GM21528 (cell line): ENCODE results near the gene MBNL2.

Experiments
- ATAC-seq: cut with Tn5 transposase; IDR thresholded peaks from one replicate; pipeline ENCODE4 v1.9.1; 2021; ENCODE audit warnings: mild to moderate bottlenecking, moderate library complexity; ENCODE audit not compliant: unreplicated experiment, low FRiP score

MBNL2 gene

GRCh38 chr13:97231829-97232196 lies 9.7 kb downstream of the MBNL2 start:
- no peak for ATAC-seq

- no peak for ATAC-seq
These were observed 11.4 kb downstream of the MBNL2 start for GRCh38 chr13:97233499-97233898.

GRCh38 chr13:97234236-97234635 lies 12.1 kb downstream of the MBNL2 start:
- ATAC-seq: no peak

GRCh38 chr13:97234742-97235141 lies 12.6 kb downstream of the MBNL2 start:
- no peak for ATAC-seq

- no peak for ATAC-seq
These were observed 13.6 kb downstream of the MBNL2 start for GRCh38 chr13:97235549-97236231.

GRCh38 chr13:97237388-97237787 lies 15.3 kb downstream of the MBNL2 start:
- no peak for ATAC-seq

- no peak for ATAC-seq
These were observed 16.3 kb downstream of the MBNL2 start for GRCh38 chr13:97238432-97238831.

GRCh38 chr13:97238883-97239282 lies 16.8 kb downstream of the MBNL2 start:
- no peak for ATAC-seq

GRCh38 chr13:97239306-97239705 lies 17.2 kb downstream of the MBNL2 start:
- ATAC-seq: no peak

- ATAC-seq: no peak
These were observed 18.0 kb downstream of the MBNL2 start for GRCh38 chr13:97239943-97240787.

- no peak for ATAC-seq
These were observed 18.9 kb downstream of the MBNL2 start for GRCh38 chr13:97240788-97241734.

GRCh38 chr13:97241761-97242160 lies 19.6 kb downstream of the MBNL2 start:
- ATAC-seq: no peak

GRCh38 chr13:97242755-97243497 lies 20.8 kb downstream of the MBNL2 start:
- ATAC-seq: no peak

GRCh38 chr13:97243915-97244781 lies 22.0 kb downstream of the MBNL2 start:
- ATAC-seq: no peak

- ATAC-seq: no peak
These were observed 22.9 kb downstream of the MBNL2 start for GRCh38 chr13:97245011-97245410.

- no peak for ATAC-seq
These were observed 24.5 kb downstream of the MBNL2 start for GRCh38 chr13:97246596-97247158.

- no peak for ATAC-seq
These were observed 26.1 kb downstream of the MBNL2 start for GRCh38 chr13:97248243-97248642.

GRCh38 chr13:97249093-97249795 lies 27.1 kb downstream of the MBNL2 start:
- no peak for ATAC-seq
